HG03442 (cell line): ENCODE results near the gene GPR42.
"Not testable (repeated sequence)": the region's sequence is repeated elsewhere in the genome, so short reads cannot be mapped to it uniquely, and the experiment has no call there.

Source experiments
- ATAC-seq: cut with Tn5 transposase; IDR thresholded peaks from one replicate; pipeline ENCODE4 v1.9.1; 2021; ENCODE audit warnings: mild to moderate bottlenecking, moderate library complexity; ENCODE audit not compliant: unreplicated experiment

Gene GPR42

GRCh38 chr19:35362261-35363000, 8.4 kb upstream of the GPR42 start:
- ATAC-seq = no peak

- ATAC-seq = no peak
These were observed 7.8 kb upstream of the GPR42 start for GRCh38 chr19:35363001-35363590.

GRCh38 chr19:35363711-35364425, 7.0 kb upstream of the GPR42 start:
- no peak for ATAC-seq

GRCh38 chr19:35365303-35365702, 5.6 kb upstream of the GPR42 start:
- ATAC-seq = no peak

- no peak for ATAC-seq
These were observed 2.5 kb upstream of the GPR42 start for GRCh38 chr19:35368378-35368777.

DNA sequence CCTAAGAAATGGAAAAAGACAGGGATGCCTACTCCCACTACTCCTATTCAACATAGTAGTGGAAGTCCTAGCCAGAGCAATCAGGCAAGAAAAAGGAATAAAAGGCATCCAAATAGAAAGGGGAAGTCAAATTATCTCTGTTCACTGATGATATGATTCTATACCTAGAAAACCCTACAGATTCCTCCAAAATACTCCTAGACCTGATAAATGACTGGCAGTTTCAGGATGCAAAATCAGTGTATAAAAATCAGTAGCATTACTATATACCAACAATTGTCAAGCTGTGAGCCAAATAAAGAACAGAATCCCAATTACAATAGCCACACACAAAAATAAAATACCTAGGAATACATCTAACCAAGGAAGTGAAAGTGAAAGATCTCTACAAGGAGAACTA, 1.3 kb upstream of the GPR42 start:
- ATAC-seq = no peak

- ATAC-seq = no peak
These were observed 2.6 kb downstream of the GPR42 start for GRCh38 chr19:35373492-35373891.

DNA sequence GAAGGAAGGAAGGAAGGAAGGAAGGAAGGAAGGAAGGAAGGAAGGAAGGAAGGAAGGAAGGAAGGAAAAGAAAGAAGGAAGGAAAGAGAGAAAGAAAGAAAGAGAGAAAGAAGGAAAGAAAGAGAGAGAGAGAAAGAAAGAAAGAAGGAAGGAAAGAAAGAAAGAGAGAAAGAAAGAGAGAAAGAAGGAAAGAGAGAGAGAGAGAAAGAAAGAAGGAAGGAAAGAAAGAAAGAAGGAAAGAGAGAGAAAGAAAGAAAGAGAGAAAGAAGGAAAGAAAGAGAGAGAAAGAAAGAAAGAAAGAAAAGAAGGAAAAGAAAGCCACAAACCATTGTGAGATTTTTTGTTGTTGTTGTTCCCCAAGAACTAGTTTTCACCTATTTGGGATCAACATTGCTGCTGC, 3.2 kb downstream of the GPR42 start:
- ATAC-seq = not testable (repeated sequence)

DNA sequence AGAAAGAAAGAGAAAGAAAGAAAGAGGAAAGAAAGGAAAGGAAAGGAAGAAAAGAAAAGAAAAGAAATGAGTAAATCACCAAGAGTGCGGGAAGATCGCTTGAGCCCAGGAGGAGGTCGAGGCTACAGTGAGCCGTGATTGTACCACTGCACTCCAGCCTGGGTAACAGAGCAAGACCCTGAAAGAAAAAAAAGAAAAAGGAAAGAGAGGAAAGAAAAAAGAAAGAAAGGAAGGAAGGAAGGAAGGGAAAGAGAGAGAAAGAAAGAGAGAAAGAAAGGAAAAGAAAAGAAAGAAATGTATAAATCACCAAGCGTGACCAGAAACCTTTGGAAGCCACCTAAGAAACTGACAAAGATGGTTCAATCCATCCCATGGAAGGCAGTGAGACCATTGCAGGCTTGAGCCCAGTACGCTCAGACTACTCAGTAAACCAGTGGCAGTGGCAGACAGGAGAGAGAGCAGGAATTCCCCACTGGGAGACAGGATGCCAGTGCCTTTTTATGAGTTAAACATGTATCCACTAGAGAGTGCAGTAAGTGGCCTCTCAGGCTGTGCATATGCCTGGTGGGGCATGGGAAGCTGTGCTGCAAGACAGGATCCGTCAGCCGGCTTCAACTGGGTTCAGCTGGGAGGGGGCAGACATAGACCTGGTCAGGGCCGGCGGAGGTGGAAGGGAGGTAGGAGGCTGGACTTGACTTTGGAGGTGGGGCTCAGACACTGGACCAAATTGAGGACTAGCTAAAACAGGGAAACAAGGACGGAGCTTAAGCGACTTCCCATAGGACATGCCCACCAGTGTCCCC, 4.8 kb downstream of the GPR42 start:
- ATAC-seq = no peak

DNA sequence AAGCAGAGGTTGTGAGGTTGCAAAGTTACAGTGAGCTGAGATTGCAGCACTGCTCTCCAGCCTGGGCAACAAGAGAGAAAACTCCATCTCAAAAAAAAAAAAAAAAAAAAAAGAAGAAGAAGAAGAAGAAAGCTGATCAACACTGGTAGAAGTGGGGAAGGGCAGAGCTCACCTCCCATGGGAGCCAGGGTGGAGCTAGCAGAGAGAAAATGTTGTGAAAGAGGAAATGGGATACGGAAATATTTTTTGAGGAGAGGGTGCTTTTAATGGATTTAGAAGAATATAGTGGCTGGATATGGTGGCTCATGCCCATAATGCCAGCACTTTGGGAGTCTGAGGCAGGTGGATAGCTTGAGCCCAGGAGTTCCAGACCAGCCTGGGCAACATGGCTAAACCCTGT, 6.8 kb downstream of the GPR42 start:
- no peak for ATAC-seq

DNA sequence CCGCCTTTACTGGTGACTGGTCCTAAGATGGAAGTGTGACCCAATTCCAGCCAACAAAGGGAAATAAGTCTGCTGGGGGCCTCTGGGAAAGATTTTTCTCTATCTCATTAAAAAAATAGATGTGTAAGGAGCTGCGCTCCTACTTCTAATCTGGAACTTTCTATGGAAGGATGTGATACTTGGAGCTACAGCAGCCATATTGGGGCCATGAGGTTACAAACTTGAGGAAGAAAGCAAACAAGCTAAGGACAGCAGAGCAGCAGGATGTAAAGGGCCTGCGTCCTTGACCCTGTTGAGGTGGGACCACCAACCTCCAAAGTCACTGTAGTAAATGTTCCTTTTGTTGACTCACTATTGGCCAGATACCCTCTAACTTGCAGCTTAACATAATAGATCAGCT, 7.5 kb downstream of the GPR42 start:
- ATAC-seq = no peak

- not testable (repeated sequence) for ATAC-seq
These were observed 8.7 kb downstream of the GPR42 start for GRCh38 chr19:35379545-35379944.

DNA sequence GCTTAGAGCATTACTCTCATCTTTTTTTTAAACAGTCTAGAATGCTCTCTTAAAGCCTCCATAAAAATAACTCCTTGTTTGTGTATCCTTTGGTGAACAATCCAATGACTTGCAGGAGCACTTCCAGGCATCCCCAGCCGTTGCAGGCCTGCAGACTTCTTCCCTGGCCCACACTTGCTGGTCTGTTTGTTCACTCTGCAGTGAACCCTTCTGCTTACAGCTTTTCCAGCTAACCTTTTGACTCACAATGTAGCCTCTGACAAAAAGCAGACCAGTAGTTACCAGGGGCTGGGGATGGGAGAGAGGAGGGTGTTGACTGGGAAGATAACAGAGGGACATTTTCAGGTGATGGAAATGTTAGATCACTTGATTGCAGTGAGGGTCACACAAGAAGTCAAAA, 9.1 kb downstream of the GPR42 start:
- no peak for ATAC-seq

- no peak for ATAC-seq
These were observed 9.7 kb downstream of the GPR42 start for GRCh38 chr19:35380450-35381124.

GRCh38 chr19:35381318-35381717, 10.4 kb downstream of the GPR42 start:
- no peak for ATAC-seq

- ATAC-seq = no peak
These were observed 11.1 kb downstream of the GPR42 start for GRCh38 chr19:35381926-35382325.

GRCh38 chr19:35383536-35383935, 12.7 kb downstream of the GPR42 start:
- ATAC-seq = no peak

DNA sequence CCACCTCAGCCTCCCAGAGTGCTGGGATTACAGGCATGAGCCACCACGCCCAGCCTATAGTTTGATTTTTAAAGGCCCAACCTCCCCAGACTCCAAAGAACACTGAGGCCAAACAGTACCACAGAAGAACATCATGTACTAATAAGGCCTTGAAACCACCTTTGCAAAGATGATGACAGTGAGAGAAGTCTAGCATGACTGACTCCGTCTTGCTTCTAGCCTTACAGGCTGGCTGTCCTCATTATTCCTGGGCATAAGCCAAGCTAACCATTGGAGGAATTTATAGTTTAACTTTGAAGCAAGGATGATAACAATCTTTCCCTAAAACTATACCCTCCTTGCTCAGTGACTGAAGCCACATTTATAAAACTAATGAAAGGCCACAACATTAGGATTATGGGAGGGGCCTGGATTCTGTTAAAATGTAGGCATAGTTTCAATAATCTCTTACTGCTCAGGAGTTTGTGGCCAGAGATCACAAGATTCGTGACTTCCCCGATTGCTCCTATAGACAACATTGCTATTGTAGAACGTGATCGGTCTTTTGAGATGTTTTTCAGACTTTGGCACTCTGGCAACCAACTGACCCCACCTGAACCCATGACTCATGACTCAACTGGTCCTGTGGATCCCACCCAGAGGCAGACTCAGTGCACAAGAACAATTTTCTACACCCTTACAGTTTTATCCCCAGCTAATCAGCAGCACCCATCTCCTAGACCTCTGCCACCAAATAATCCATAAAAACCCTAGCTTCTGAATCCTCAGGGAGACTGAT, 17.6 kb downstream of the GPR42 start:
- ATAC-seq = no peak

DNA sequence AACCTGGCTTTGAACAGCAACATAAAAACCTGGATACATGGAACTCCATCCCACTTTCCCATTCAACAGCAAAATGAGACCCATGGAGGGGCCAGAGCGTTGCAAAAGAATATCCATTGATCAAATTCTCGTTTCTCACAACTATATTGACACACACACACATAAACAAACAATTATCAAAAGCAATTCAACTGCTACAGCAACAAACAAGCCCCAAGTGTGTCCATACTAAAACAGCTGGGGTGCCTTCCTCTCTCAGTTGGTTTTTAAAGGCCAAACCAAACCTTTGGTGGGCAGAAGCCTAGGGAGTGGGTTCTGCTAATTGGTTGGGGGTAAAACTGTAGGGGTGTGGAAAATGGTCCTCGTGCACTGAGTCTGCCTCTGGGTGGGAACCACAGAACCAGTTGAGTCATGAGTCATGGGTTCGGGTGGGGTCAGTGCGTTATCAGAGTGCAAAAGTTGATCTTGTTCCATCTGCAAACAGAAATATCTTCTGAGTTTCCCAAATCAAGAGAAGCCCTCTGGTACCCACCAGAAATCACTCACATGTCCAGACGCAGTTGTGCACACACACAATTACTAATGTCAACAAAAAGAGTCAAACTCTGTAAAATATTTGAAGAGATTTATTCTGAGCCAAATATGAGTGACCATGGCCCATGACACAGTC, 18.5 kb downstream of the GPR42 start:
- no peak for ATAC-seq
